HCT116 (cell line): ENCODE measurements around the gene NDUFS7. TPM values are rescaled to one million over a fixed set of nuclear protein-coding genes. Genes with fewer than 3 reads are reported as not detected.

Experiments
- ATAC-seq: fragments of 200-7000 bp; cut with Tn5 transposase; 2 replicates; pipeline ENCODE4 v1.9.1; 2020; ENCODE audit warnings: mild to moderate bottlenecking, moderate library complexity
- BruUV-seq: library from RNA; stranded (reverse); fragments of 400-500 nt; replicated peaks from 2 replicates; lab custom pipeline; 2021; lab: Mats Ljungman, UMichigan
- CTCF ChIA-PET: fragments of 300-600 bp; sonication (Branson Sonifier 250); formaldehyde crosslinking; loops from one replicate; lab custom pipeline; 2021; ENCODE audit warnings: antibody characterized with exemption; lab: Charles Lee
- POLR2A ChIA-PET: fragments of 300-600, 350-600 bp; sonication (Branson Sonifier 250); formaldehyde crosslinking; loops from one replicate; lab custom pipeline; 2021; ENCODE audit warnings: antibody characterized with exemption; lab: Charles Lee
- RAD21 ChIA-PET, 2 experiments: fragments of 300-600 bp; sonication (Branson Sonifier 250); formaldehyde crosslinking; loops; one replicate each; lab custom pipeline; 2023; ENCODE audit warnings: low total read pairs in 2 of 2; ENCODE audit not compliant: uncharacterized antibody in 2 of 2, unreplicated experiment in 2 of 2, low non-redundant PET in 1 of 2; lab: Charles Lee
- DNase-seq: peaks from one replicate; pipeline ENCODE4 v3.0.0-alpha.2; 2010; ENCODE audit warnings: low read depth, low spot score
- H2AFZ ChIP-seq: fragments of 200-600 bp; shearing (Covaris generic), sonication (generic); 2 replicates; pipeline ENCODE4 v1.6.1; 2017; ENCODE audit warnings: low read depth, mixed run types, mixed read lengths, antibody characterized with exemption, low read length; ENCODE audit not compliant: poor library complexity, severe bottlenecking
- H3K27ac ChIP-seq: 2 replicates; pipeline ENCODE4 v1.5.1; 2012; ENCODE audit warnings: low read depth, low read length
- H3K27me3 ChIP-seq: fragments of 200-600 bp; sonication (generic); 2 replicates; pipeline ENCODE4 v1.6.1; 2016; ENCODE audit warnings: mixed run types, low read length, mixed read lengths; ENCODE audit not compliant: insufficient read depth
- H3K36me3 ChIP-seq, 2 experiments: fragments of 200-500 bp in 1 of 2; fragments of 200-600 bp in 1 of 2; sonication (Bioruptor generic) in 1 of 2; sonication (generic) in 1 of 2; 2 replicates each; pipeline versions ENCODE4 v1.5.1 to v1.6.1; 2014 to 2016; ENCODE audit warnings: low read length in 2 of 2, inconsistent platforms in 1 of 2, mixed read lengths in 1 of 2, mixed run types in 1 of 2; ENCODE audit not compliant: insufficient read depth in 2 of 2, control insufficient read depth in 1 of 2
- H3K4me1 ChIP-seq, 2 experiments: fragments of 200-600 bp in 1 of 2; sonication (generic) in 1 of 2; 2 replicates each; pipeline versions ENCODE4 v1.5.1 to v1.6.1; 2012 to 2017; ENCODE audit warnings: low read length in 2 of 2, inconsistent platforms in 1 of 2, mild to moderate bottlenecking in 1 of 2, mixed read lengths in 1 of 2, mixed run types in 1 of 2, moderate library complexity in 1 of 2; ENCODE audit not compliant: insufficient read depth in 2 of 2, control insufficient read depth in 1 of 2
- H3K4me2 ChIP-seq: fragments of 200-600 bp; sonication (generic); 2 replicates; pipeline ENCODE4 v1.6.1; 2017; ENCODE audit warnings: mixed run types, low read length, mixed read lengths
- H3K4me3 ChIP-seq, 2 experiments: fragments of 200-600 bp in 1 of 2; sonication (generic) in 1 of 2; replicated peaks in 1 of 2; 2 replicates each; pipeline ENCODE4 v1.5.1; 2011 to 2016; ENCODE audit warnings: low read length in 2 of 2, control low read depth in 1 of 2, low read depth in 1 of 2, mild to moderate bottlenecking in 1 of 2, mixed read lengths in 1 of 2, mixed run types in 1 of 2
- H3K79me2 ChIP-seq: fragments of 200-600 bp; sonication (generic); 2 replicates; pipeline ENCODE4 v1.6.1; 2017; ENCODE audit warnings: mild to moderate bottlenecking, mixed run types, low read length, moderate library complexity, mixed read lengths; ENCODE audit not compliant: insufficient read depth
- H3K9ac ChIP-seq: fragments of 200-600 bp; sonication (generic); 2 replicates; pipeline ENCODE4 v1.6.1; 2016; ENCODE audit warnings: low read length, mixed read lengths
- H3K9me2 ChIP-seq: fragments of 200-600 bp; sonication (generic), shearing (Covaris generic); 2 replicates; pipeline ENCODE4 v1.6.1; 2017; ENCODE audit warnings: mixed run types, mild to moderate bottlenecking, moderate library complexity; ENCODE audit not compliant: insufficient read depth
- H3K9me3 ChIP-seq, 2 experiments: fragments of 200-500 bp in 1 of 2; fragments of 200-600 bp in 1 of 2; sonication (Bioruptor generic) in 1 of 2; sonication (generic) in 1 of 2; 2 replicates each; pipeline ENCODE4 v1.6.1; 2014 to 2017; ENCODE audit warnings: low read length in 2 of 2, mixed read lengths in 2 of 2, inconsistent platforms in 1 of 2, low read depth in 1 of 2, mild to moderate bottlenecking in 1 of 2, mixed run types in 1 of 2, moderate library complexity in 1 of 2; ENCODE audit not compliant: control insufficient read depth in 1 of 2, insufficient read depth in 1 of 2
- H4K20me1 ChIP-seq: fragments of 200-600 bp; sonication (generic), shearing (Covaris generic); 2 replicates; pipeline ENCODE4 v1.6.1; 2017; ENCODE audit warnings: mixed run types, mild to moderate bottlenecking, moderate library complexity; ENCODE audit not compliant: insufficient read depth
- ATF3 ChIP-seq: IDR thresholded peaks from 2 replicates; pipeline ENCODE4 v1.6.1; 2012
- CBX3 ChIP-seq: IDR thresholded peaks from 2 replicates; pipeline ENCODE4 v1.6.1; 2012; ENCODE audit warnings: low read depth
- CEBPB ChIP-seq: IDR thresholded peaks from 2 replicates; pipeline ENCODE4 v1.6.1; 2012; ENCODE audit warnings: low read depth
- EZH2 ChIP-seq: fragments of 200-600 bp; sonication (generic); IDR thresholded peaks from 2 replicates; pipeline ENCODE4 v1.6.1; 2017; ENCODE audit warnings: antibody characterized with exemption, mixed run types
- EZH2phosphoT487 ChIP-seq: fragments of 200-600 bp; IDR thresholded peaks from 2 replicates; pipeline ENCODE4 v1.6.1; 2018; ENCODE audit warnings: antibody characterized with exemption, borderline replicate concordance
- FOSL1 ChIP-seq: IDR thresholded peaks from 2 replicates; pipeline ENCODE4 v1.6.1; 2012; ENCODE audit warnings: low read depth
- JUND ChIP-seq: IDR thresholded peaks from 2 replicates; pipeline ENCODE4 v1.6.1; 2012
- MAX ChIP-seq: IDR thresholded peaks from 2 replicates; pipeline ENCODE4 v1.6.1; 2012
- POLR2AphosphoS5 ChIP-seq: IDR thresholded peaks from 2 replicates; pipeline ENCODE4 v1.6.1; 2011; ENCODE audit warnings: mild to moderate bottlenecking, low read depth, low read length, moderate library complexity
- RAD21 ChIP-seq: IDR thresholded peaks from 2 replicates; pipeline ENCODE4 v1.6.1; 2012; ENCODE audit warnings: low read depth, mild to moderate bottlenecking
- REST ChIP-seq: IDR thresholded peaks from 2 replicates; pipeline ENCODE4 v1.6.1; 2012; ENCODE audit warnings: low read depth
- SP1 ChIP-seq: IDR thresholded peaks from 2 replicates; pipeline ENCODE4 v1.6.1; 2012; ENCODE audit warnings: low read depth
- SRF ChIP-seq: IDR thresholded peaks from 2 replicates; pipeline ENCODE4 v1.6.1; 2012; ENCODE audit warnings: low read depth
- TCF7L2 ChIP-seq: IDR thresholded peaks from 2 replicates; pipeline ENCODE4 v1.7.0; 2011; ENCODE audit warnings: borderline replicate concordance, inconsistent platforms; ENCODE audit not compliant: insufficient read depth, insufficient read length; ENCODE audit errors: extremely low read depth
- YY1 ChIP-seq: IDR thresholded peaks from 2 replicates; pipeline ENCODE4 v1.6.1; 2011; ENCODE audit warnings: low read length, low read depth, moderate library complexity, mild to moderate bottlenecking; ENCODE audit not compliant: insufficient replicate concordance; ENCODE audit errors: extremely low read depth
- ZFX ChIP-seq: fragments of 450-650 bp; IDR thresholded peaks from 2 replicates; pipeline ENCODE4 v1.6.1; 2017
- intact Hi-C: fragments of 100-400 bp; cut with micrococcal nuclease; formaldehyde crosslinking; loops from 2 replicates; pipeline ENCODE4 v1.10.0; 2022
- total RNA-seq: library from RNA; stranded (reverse); gene quantifications from one replicate; pipeline ENCODE4 v1.2.1, GENCODE V29; 2021; ENCODE audit not compliant: unreplicated experiment

The NDUFS7 gene
- total RNA-seq, 1 experiment from 2014 or later = 114 TPM

- H3K27ac ChIP-seq = no peak overlapping the region
- POLR2A ChIA-PET = no interaction called here
- BruUV-seq = no TSS peak
- intact Hi-C loops = no loop called here
- RAD21 ChIA-PET = no interaction called here
- H3K79me2 ChIP-seq = peaks cover 15% of the 10 kb centered on the region
- no peak overlapping the region for H3K9ac ChIP-seq
- CTCF ChIA-PET = no interaction called here
- H3K27me3 ChIP-seq = no peaks in the 10 kb centered on the region
- TF ChIP-seq JUND (no peak), SP1 (no peak), ZFX (no peak), ATF3 (no peak), EZH2phosphoT487 (no peak), RAD21 (no peak), EZH2 (no peak), SRF (no peak), CEBPB (no peak), CBX3 (no peak)
- H3K9me2 ChIP-seq = no peaks in the 10 kb centered on the region
- no peak overlapping the region for H3K4me3 ChIP-seq
- peaks cover 2 to 14% of the 10 kb centered on the region in 2 experiments; a peak in 2 of 4 replicates for H3K36me3 ChIP-seq
- H3K4me1 ChIP-seq = peaks cover 5 to 8% of the 10 kb centered on the region in 2 experiments
- H4K20me1 ChIP-seq = no peaks in the 10 kb centered on the region
- no peak overlapping the region for H3K4me2 ChIP-seq
- no peak overlapping the region for H2AFZ ChIP-seq
- DNase-seq = no peak
- no peak for ATAC-seq
- H3K9me3 ChIP-seq = no peaks in the 10 kb centered on the region
Observed at GRCh38 chr19:1388637-1389026, 4.9 kb downstream of the NDUFS7 start.

- Histone ChIP-seq H3K4me1 (peaks cover 5 to 8% of the 10 kb centered on the region in 2 experiments), H3K79me2 (peaks cover 10% of the 10 kb centered on the region), H3K36me3 (peaks cover 2 to 14% of the 10 kb centered on the region in 2 experiments; a peak in 2 of 4 replicates), H3K9me3 (no peaks in the 10 kb centered on the region), H3K4me3 (no peak overlapping the region), H3K9ac (no peak overlapping the region), H3K4me2 (no peak overlapping the region), H4K20me1 (no peaks in the 10 kb centered on the region), H3K27ac (no peak overlapping the region), H3K9me2 (no peaks in the 10 kb centered on the region), H2AFZ (no peak overlapping the region), H3K27me3 (no peaks in the 10 kb centered on the region)
- ChIA-PET POLR2A (no interaction called here), RAD21 (no interaction called here), CTCF (no interaction called here)
- intact Hi-C loops = no loop called here
- no TSS peak for BruUV-seq
- ATAC-seq (no peak), DNase-seq (no peak)
- no peak for TF ChIP-seq YY1
- no peak for TF ChIP-seq JUND
- no peak for TF ChIP-seq ZFX
- TF ChIP-seq TCF7L2 = no peak
- no peak for TF ChIP-seq REST
- TF ChIP-seq MAX = no peak
- no peak for TF ChIP-seq FOSL1
- TF ChIP-seq CBX3 = no peak
- no peak for TF ChIP-seq CEBPB
- TF ChIP-seq POLR2AphosphoS5 = no peak
- no peak for TF ChIP-seq SP1
- no peak for TF ChIP-seq SRF
- TF ChIP-seq ATF3 = no peak
Observed at GRCh38 chr19:1389033-1389940, 5.6 kb downstream of the NDUFS7 start.
